Activated naive CD4-positive, alpha-beta T cell treated with anti-CD3 and anti-CD28 coated beads for 36 hours (primary cell): ENCODE measurements around the gene RAPH1. TPM values are rescaled to one million over a fixed set of nuclear protein-coding genes. Genes with fewer than 3 reads are reported as not detected.

ENCODE experiments used
- CTCF ChIA-PET: fragments of 350-600 bp; sonication (Branson Sonifier 250); formaldehyde crosslinking; loops from one replicate; lab custom pipeline; 2021; ENCODE audit warnings: antibody characterized with exemption; lab: Charles Lee
- DNase-seq: peaks from one replicate; pipeline ENCODE4 v3.0.0-alpha.2; 2020
- H3K27ac Mint-ChIP-seq: one replicate; pipeline ENCODE4 v1.8.0; 2021; ENCODE audit warnings: mild to moderate bottlenecking, mixed read lengths
- H3K27me3 Mint-ChIP-seq: one replicate; pipeline ENCODE4 v1.8.0; 2021; ENCODE audit warnings: low read depth, mixed read lengths
- H3K36me3 Mint-ChIP-seq: one replicate; pipeline ENCODE4 v1.8.0; 2021; ENCODE audit warnings: low read depth, mixed read lengths
- H3K4me1 Mint-ChIP-seq: one replicate; pipeline ENCODE4 v1.8.0; 2021; ENCODE audit warnings: low read depth, mixed read lengths
- H3K4me3 Mint-ChIP-seq: one replicate; pipeline ENCODE4 v1.8.0; 2021; ENCODE audit warnings: mild to moderate bottlenecking, moderate library complexity, mixed read lengths
- H3K9me3 Mint-ChIP-seq: one replicate; pipeline ENCODE4 v1.8.0; 2021; ENCODE audit warnings: mixed read lengths
- intact Hi-C: fragments of 100-400 bp; cut with micrococcal nuclease; formaldehyde crosslinking; loops from one replicate; pipeline ENCODE4 v1.15.1; 2023
- total RNA-seq, 2 experiments: library from RNA; stranded (reverse); gene quantifications; one replicate each; pipeline ENCODE4 v1.2.3, GENCODE V29; 2021

RAPH1 gene
- total RNA-seq, 2 experiments from 2014 or later: 8.6 to 11.9 TPM

DNA sequence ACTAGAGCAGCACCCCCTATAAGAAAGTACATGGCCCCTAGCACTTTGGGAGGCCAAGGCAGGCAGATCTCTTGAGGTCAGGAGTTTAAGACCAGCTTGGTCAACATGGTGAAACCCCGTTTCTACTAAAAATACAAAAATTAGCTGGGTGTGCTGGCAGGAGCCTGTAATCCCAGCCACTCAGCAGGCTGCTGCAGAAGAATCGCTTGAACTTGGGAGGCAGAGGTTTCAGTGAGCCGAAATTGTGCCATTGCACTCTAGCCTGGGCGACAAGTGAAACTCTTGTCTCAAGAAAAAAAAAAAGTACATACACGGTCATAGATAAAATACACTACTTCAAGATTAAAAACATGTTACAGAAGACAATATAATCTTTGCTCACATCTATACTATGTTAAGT is 63.8 kb downstream of the RAPH1 start:
- no peak overlapping the region for H3K4me3 Mint-ChIP-seq
- no peaks in the 10 kb centered on the region for H3K9me3 Mint-ChIP-seq
- no peak for DNase-seq
- CTCF ChIA-PET: interaction anchor here (0.6 kb wide), 1 partner anchor 140 kb away, joined by 3 read pairs; no protein-coding TSS in a partner anchor
- no peaks in the 10 kb centered on the region for H3K27me3 Mint-ChIP-seq
- H3K4me1 Mint-ChIP-seq: no peaks in the 10 kb centered on the region
- H3K36me3 Mint-ChIP-seq: no peaks in the 10 kb centered on the region
- H3K27ac Mint-ChIP-seq: no peak overlapping the region
- intact Hi-C loops: no loop called here

DNA sequence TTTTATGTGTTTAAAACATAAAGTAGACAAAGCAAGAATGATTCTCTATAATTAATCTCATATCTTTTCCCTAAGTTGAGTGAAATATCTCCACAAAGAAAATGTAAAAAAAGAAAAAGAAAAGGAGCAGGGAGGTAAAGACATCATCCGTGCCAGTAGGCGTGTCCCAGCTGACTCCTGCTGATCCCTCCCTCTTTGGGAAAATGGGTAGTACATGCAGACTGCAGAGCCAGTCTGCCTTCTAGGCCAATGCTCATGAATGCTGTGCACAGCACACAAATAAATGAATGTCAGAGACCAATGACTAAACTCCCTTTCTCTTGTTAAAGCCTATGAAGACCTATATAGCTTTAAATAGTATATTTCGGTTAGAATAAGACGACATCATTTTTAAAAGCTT is 64.7 kb downstream of the RAPH1 start:
- Mint-ChIP-seq H3K36me3 (no peaks in the 10 kb centered on the region), H3K4me1 (no peaks in the 10 kb centered on the region), H3K27me3 (no peaks in the 10 kb centered on the region), H3K9me3 (no peaks in the 10 kb centered on the region), H3K27ac (no peak overlapping the region), H3K4me3 (no peak overlapping the region)
- CTCF ChIA-PET: interaction anchor here (0.6 kb wide), 1 partner anchor 213 kb away, joined by 3 read pairs; no protein-coding TSS in a partner anchor
- DNase-seq: no peak
- intact Hi-C loops: no loop called here

DNA sequence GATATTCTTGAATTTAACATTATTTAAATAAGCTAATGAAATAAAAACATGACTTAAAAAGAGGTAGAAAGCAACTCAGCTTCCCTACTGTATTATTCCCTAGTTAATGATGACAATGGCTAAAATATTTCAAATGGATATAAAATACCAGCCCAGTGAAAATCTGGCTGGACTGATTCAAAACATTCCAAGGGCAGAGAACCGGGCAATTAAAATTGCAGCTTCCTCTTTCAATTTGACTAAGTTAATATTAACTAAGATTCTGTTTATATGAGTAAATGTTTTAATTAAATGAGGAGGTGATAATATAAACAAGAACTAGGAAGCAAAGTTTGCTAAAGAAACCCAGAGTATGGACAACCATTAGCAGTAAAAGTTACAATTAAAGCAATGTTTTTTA is 65.6 kb downstream of the RAPH1 start:
- Mint-ChIP-seq H3K4me3 (no peak overlapping the region), H3K9me3 (no peaks in the 10 kb centered on the region)
- intact Hi-C loops: no loop called here

GRCh38 chr2:203463266-203463678 is 71.8 kb downstream of the RAPH1 start:
- H3K27me3 Mint-ChIP-seq: no peaks in the 10 kb centered on the region
- CTCF ChIA-PET: interaction anchor here (0.6 to 1.3 kb wide), 4 partner anchors 9 to 434 kb away, joined by 3 to 4 read pairs (median 4); no protein-coding TSS in a partner anchor

More for the DNA sequence above, 65.6 kb downstream of the RAPH1 start:
- Mint-ChIP-seq H3K27ac (no peak overlapping the region), H3K4me1 (no peaks in the 10 kb centered on the region), H3K27me3 (no peaks in the 10 kb centered on the region), H3K36me3 (no peaks in the 10 kb centered on the region)
- CTCF ChIA-PET: interaction anchor here (1.5 kb wide), 1 partner anchor 345 kb away, joined by 3 read pairs; no protein-coding TSS in a partner anchor
- DNase-seq: no peak

GRCh38 chr2:203462308-203462707 is 72.8 kb downstream of the RAPH1 start:
- Mint-ChIP-seq H3K36me3 (peaks cover 2% of the 10 kb centered on the region), H3K9me3 (no peaks in the 10 kb centered on the region), H3K27ac (no peak overlapping the region), H3K4me1 (no peaks in the 10 kb centered on the region), H3K4me3 (no peak overlapping the region), H3K27me3 (no peaks in the 10 kb centered on the region)
- CTCF ChIA-PET: no interaction called here
- DNase-seq: no peak
- intact Hi-C loops: no loop called here

More at GRCh38 chr2:203463266-203463678, 71.8 kb downstream of the RAPH1 start:
- Mint-ChIP-seq H3K4me1 (no peaks in the 10 kb centered on the region), H3K4me3 (no peak overlapping the region), H3K27ac (no peak overlapping the region), H3K9me3 (no peaks in the 10 kb centered on the region), H3K36me3 (peaks cover 2% of the 10 kb centered on the region)
- no peak for DNase-seq
- intact Hi-C loops: no loop called here

DNA sequence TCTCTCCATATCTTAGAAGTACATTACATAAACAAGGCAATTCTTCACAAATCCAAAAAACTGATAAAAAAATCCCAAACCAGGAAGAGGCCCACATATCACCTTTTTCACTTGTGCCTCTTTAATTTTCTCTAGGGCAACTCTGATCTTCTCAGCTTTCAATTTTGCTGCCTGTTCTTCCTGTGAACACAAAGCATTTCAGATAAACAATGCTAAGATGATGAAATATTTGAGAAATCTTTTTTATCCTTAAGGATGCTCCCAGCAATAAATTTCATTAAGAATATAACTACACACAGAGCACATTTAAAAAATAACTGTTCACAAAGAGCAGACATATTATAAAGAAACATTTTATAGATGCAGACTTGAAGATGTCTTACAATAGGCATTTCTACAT is 73.4 kb downstream of the RAPH1 start:
- H3K9me3 Mint-ChIP-seq: no peaks in the 10 kb centered on the region
- no peaks in the 10 kb centered on the region for H3K27me3 Mint-ChIP-seq
- no peak for DNase-seq
- H3K4me1 Mint-ChIP-seq: no peaks in the 10 kb centered on the region
- H3K4me3 Mint-ChIP-seq: no peak overlapping the region
- peaks cover 2% of the 10 kb centered on the region for H3K36me3 Mint-ChIP-seq
- CTCF ChIA-PET: no interaction called here
- intact Hi-C loops: no loop called here
- H3K27ac Mint-ChIP-seq: no peak overlapping the region

DNA sequence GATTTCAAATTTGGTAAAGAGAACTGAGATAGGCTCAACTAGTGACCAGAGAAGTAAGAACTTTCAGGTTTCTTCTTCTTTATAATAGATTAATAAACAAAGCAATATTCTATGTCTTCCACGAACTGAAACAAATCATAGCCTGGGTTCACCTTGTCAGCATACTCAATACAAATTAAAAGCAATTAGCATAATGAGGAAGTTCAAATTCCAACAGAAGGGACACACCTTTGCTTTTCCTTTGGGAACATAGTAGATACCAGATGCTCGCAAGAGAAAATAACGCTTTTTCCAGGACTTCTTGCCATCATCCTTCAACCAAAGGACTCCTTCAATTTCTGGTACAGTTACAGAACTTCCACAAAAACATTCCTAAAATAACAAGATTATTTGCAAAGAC is 79.9 kb downstream of the RAPH1 start:
- peaks cover 4% of the 10 kb centered on the region for H3K36me3 Mint-ChIP-seq
- DNase-seq: no peak
- intact Hi-C loops: loop anchor here (2.0 kb wide), 1 partner anchor 624 kb away; no protein-coding TSS in a partner anchor

DNA sequence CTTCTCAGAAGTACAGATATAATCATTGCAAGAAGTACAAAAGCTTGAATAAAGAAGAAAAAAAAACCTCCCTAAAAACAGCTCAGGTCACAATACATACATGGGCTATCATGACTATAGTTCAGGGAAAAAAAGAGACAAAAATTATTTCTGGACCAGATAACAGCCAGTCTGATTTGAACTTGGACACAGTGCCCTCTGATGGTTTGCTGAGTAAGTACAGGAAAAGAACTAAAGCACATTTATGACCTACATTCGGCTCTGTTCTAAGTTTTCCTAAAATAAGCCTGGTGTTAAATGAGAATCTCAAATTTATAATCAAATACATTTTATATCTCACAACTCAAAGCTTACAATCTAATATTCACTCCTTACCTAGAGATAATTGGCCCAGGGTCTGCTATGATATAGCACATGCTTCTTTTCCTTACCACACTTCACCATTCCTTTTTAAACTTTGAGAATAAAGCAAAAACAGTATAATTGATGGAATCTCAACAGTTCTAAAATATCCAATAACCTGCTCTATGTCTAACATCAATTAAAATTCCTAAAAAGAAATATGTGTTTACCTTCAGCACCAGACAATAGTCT is 81.1 kb downstream of the RAPH1 start:
- no peak overlapping the region for H3K4me3 Mint-ChIP-seq
- intact Hi-C loops: loop anchor here (1.0 to 5.0 kb wide), 5 partner anchors 229 to 880 kb away; partner anchors contain the start of genes CARF and WDR12
- peaks cover 2% of the 10 kb centered on the region for H3K4me1 Mint-ChIP-seq
- DNase-seq: peak; percentile 54
- H3K27ac Mint-ChIP-seq: no peak overlapping the region
- H3K36me3 Mint-ChIP-seq: peaks cover 2% of the 10 kb centered on the region
- no peaks in the 10 kb centered on the region for H3K27me3 Mint-ChIP-seq
- no peaks in the 10 kb centered on the region for H3K9me3 Mint-ChIP-seq
- CTCF ChIA-PET: interaction anchor here (0.6 to 3.6 kb wide), 16 partner anchors 10 to 456 kb away, joined by 3 to 16 read pairs (median 4); no protein-coding TSS in a partner anchor

More for the DNA sequence above, 79.9 kb downstream of the RAPH1 start:
- peaks cover 2% of the 10 kb centered on the region for H3K4me1 Mint-ChIP-seq
- H3K27me3 Mint-ChIP-seq: no peaks in the 10 kb centered on the region
- no peaks in the 10 kb centered on the region for H3K9me3 Mint-ChIP-seq
- CTCF ChIA-PET: interaction anchor here (0.6 to 3.6 kb wide), 6 partner anchors 8 to 217 kb away, joined by 3 to 11 read pairs (median 5); no protein-coding TSS in a partner anchor
- H3K4me3 Mint-ChIP-seq: no peak overlapping the region
- no peak overlapping the region for H3K27ac Mint-ChIP-seq

GRCh38 chr2:203451689-203452088 is 83.4 kb downstream of the RAPH1 start:
- H3K27ac Mint-ChIP-seq: no peak overlapping the region
- H3K9me3 Mint-ChIP-seq: no peaks in the 10 kb centered on the region
- no peak for DNase-seq
- CTCF ChIA-PET: no interaction called here
- no peaks in the 10 kb centered on the region for H3K27me3 Mint-ChIP-seq
- peaks cover 2% of the 10 kb centered on the region for H3K4me1 Mint-ChIP-seq
- intact Hi-C loops: loop anchor here (5.0 kb wide), 1 partner anchor 539 kb away; the partner anchor contains the start of genes CARF and WDR12
- no peak overlapping the region for H3K4me3 Mint-ChIP-seq
- H3K36me3 Mint-ChIP-seq: peaks cover 2% of the 10 kb centered on the region

DNA sequence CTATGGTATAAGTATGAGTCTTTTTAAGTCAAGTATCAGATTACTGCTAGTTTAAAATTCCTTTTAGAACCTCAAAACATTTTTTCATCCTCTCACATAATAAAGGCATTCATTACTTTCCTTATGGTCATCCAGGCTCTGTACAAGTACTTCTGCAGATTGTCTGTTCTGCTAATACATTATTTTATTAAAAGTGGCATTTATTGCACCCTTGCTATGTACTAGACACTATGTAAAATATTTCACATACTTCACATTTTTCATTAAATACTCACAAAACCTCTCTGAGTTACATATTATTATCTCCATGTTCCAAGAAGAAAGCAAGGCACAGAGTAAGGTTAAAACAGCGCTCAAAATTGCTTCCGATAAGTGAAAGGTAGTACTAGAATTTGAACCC is 84.1 kb downstream of the RAPH1 start:
- H3K27me3 Mint-ChIP-seq: no peaks in the 10 kb centered on the region
- intact Hi-C loops: loop anchor here (5.0 kb wide), 1 partner anchor 539 kb away; the partner anchor contains the start of genes CARF and WDR12
- no peak overlapping the region for H3K27ac Mint-ChIP-seq
- H3K4me3 Mint-ChIP-seq: no peak overlapping the region
- H3K36me3 Mint-ChIP-seq: peaks cover 3% of the 10 kb centered on the region
- no peaks in the 10 kb centered on the region for H3K9me3 Mint-ChIP-seq
- CTCF ChIA-PET: no interaction called here
- H3K4me1 Mint-ChIP-seq: peaks cover 2% of the 10 kb centered on the region
- DNase-seq: no peak

- Mint-ChIP-seq H3K36me3 (peaks cover 3% of the 10 kb centered on the region), H3K27ac (no peak overlapping the region), H3K9me3 (no peaks in the 10 kb centered on the region), H3K4me1 (peaks cover 2% of the 10 kb centered on the region), H3K27me3 (no peaks in the 10 kb centered on the region), H3K4me3 (no peak overlapping the region)
- DNase-seq: no peak
- CTCF ChIA-PET: interaction anchor here (1.0 kb wide), 1 partner anchor 364 kb away, joined by 3 read pairs; no protein-coding TSS in a partner anchor
- intact Hi-C loops: loop anchor here (5.0 kb wide), 1 partner anchor 538 kb away; the partner anchor contains the start of genes CARF and WDR12
These were observed 84.5 kb downstream of the RAPH1 start for GRCh38 chr2:203450561-203450960.

DNA sequence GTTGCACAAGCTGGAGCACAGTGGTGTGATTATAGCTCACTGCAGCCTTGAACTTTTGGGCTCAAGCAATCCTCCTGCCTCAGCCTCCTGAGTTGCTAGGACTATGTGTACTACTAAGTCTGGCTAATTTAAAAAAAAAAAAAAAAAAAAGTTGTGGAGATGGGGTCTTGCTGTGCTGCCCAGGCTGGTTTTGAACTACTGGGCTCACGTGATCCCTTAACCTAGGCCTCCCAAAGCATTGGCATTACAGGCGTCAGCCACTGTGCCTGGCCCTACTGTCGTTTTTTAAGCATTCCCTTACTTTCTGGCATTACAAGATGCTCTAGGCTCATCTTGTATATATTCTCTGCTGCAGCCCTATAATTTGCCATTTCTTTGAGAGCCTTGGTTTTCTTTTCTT is 88.3 kb downstream of the RAPH1 start:
- Mint-ChIP-seq H3K9me3 (no peaks in the 10 kb centered on the region), H3K4me3 (no peak overlapping the region), H3K36me3 (peaks cover 5% of the 10 kb centered on the region), H3K4me1 (no peaks in the 10 kb centered on the region), H3K27ac (no peak overlapping the region), H3K27me3 (no peaks in the 10 kb centered on the region)
- CTCF ChIA-PET: interaction anchor here (0.7 kb wide), 1 partner anchor 12 kb away, joined by 4 read pairs; no protein-coding TSS in a partner anchor
- no peak for DNase-seq
- intact Hi-C loops: loop anchor here (1.0 kb wide), 1 partner anchor 28 kb away; no protein-coding TSS in a partner anchor
